NCI-H345 (cell line): ENCODE measurements around the gene F12.

ENCODE experiments used
- DNase-seq: peaks from one replicate; lab custom pipeline; 2025; lab: John Stamatoyannopoulos, UW

Gene F12

DNA sequence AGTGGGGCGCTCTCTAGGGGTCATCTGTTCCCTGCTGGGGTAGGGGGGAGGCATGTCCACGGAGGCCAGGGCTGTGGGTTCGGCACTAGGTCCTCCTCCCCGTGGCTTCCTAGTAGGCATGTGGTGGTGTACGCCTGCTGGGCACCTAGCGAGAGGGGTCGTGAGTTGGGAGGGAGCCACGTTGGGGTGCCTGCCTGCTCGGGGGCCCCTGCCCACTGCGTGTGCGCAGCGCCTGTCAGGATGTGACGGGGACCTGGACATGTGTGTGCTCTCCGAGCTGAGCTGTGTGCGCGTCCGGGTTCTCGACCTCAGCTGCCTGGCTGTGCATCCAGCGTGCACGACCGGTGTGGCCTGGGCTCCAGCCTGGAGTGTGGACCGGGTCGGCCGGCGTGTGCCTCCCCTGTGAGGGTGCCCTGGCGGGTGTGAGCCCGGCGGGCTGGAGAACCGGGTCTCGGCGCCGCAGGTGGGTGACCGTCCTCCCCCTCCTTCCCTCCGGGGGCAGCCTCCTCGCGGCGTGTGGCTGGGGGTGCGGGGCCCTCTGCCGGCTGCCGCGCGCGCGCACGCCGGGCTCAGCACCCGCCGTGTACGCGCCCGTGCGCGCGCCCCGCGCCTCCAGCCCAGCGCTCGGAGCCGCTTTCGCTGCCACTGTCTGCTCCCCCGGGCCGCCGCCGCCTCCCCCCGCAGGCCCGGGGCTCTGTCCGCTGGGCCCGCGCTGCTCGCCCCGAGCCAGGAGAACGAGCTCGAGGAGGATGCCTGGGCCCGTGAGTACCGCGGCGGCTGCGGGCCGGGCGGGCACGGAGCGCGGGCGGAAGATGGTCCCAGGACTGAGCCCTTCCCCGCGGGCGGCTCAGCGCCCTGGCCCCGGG lies 37.1 kb upstream of the F12 start, which contains the start of gene PRR7:
Gene PRR7 (plus strand): TSS at position 615 of the 866 bp plus-strand sequence. CDS start 8,254 bp downstream, outside the sequence.
- peak; percentile 81 for DNase-seq

DNA sequence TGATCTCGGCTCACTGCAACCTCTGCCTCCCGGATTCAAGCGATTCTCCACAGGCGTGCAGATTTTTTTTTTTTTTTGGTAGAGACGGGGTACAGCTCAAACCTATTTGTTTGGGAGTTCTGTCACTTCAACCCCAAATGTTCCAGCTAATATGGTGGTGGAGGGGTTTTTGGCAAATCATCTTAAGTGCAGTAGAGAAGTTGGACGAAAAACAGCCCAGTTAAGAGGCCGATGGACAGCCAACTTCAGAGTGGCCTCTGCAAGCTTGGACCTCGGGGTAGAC lies 36.5 kb upstream of the F12 start:
- DNase-seq: no peak

DNA sequence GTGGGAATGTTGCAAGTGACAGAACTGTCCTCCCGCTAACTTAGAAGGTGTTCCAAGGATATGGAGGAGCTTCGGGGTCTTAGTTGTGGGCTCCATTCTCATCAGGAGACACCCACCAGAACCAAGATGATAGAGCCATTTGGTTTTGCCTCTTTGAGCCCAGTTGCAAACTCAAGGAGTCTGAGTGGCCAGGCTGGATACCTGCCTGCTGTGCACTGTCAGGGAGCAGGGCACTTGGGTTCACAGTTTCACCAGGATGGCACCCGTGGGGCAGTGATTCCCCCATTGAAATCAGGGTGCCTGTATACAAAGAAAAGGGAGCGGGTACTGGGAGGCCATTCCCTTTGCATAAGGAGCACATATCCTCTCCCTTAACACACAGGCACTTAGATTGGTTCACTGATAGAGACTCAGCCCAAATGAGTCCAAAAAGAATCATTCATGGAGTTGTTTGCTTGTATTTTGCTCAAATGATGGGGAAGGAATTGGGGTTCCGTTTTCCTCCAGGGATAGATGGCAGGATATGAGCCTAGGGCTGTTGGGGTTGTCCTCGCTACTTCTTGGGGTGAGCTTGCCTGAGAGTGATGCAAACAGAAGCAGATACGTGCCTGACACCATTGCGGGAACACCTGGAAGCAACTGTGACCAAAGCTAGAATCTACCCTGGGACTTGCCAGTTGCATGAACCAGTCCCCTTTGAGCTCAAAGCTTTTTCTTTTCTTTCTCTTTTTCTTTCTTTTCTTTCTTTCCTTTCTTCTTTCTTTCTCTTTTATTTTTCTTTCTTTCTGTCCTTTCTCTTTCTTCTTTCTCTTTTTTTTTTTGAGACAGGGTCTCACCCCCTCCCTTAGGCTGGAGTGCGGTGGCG lies 35.9 kb upstream of the F12 start:
- DNase-seq: no peak

DNA sequence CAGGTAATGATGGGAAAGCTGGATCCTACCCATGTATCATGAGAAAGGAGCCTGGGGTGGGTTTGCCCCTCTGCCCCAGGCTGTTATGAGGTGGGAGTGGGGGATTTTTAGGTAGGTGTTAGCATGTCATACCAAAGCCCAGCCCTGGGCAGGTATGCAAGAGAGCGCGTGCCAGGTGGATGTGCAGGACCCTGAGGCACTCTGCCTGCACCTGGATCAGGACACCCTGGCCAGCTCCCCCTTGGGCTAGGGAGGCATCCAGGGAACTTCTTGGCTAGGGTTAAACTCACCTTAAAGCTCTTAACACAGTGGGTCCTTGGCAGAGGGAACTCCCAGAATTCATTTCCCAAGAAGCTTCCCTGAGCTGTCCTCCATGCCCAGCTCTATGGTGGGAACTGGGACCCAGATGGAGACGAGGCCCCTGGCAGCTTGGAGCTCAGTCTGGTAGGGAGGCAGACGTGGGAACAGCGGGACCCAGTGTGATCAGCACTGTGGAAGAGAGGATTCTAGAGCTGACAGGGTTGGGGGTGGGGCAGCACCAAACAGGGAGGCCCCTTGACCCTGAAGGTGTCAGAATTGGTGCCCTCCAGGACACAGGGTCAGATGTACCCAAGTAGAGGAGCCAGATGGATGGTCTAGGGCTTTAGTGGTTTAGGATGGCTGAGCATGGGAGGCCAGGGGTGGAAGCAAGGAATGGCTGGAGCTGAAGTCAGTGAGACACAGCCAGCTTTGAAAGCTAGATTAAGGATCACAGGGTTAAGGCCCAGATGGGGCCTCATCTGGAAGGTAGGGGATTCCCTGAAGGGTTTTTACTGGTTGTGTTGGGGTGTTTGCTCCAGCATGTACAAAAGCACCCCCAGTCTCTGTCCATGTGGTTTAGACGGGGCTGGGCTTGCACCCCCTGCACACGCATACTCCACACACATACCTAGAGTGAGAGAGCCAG lies 35.0 kb upstream of the F12 start:
- no peak for DNase-seq

DNA sequence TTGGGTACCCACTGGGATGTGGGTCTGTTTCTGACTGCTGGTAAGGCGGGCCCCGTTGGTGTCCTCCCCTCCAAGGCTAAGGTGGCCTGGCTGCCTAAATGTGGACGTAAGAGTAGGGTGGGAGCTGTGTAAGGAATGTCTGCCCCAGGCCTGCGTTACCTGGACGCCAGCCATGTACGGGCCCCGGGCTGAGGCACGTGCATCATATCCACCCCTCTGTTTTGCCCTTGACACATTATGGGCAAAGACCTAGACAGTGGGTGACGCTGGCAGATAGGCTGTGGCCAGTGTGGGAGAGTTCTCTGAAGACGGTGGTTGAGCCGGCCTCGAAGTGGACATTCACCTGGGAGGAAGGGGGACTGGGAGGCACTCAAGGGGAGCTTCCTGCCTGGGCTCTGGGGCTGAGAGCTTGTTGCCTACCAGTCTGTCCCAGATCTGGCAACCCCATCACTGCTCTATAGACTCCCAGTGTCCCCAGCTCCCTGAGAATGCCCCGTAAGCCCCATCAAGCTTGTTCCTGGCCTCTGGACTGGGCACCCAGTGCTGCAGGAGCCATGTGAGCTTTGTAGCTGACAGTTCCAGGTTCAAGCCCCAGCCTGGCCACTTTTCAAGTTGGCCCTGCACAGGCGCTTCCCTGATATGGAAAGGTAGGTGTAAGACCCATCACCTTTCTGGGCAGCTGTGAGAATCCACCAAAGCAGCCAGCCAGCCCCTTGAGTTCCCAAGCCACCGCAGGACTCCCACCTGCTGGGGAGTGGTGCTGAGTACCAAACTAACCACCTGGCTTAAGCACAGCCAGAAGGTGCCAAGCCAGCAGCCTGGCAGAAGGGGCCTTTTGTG lies 34.0 kb upstream of the F12 start:
- no peak for DNase-seq

DNA sequence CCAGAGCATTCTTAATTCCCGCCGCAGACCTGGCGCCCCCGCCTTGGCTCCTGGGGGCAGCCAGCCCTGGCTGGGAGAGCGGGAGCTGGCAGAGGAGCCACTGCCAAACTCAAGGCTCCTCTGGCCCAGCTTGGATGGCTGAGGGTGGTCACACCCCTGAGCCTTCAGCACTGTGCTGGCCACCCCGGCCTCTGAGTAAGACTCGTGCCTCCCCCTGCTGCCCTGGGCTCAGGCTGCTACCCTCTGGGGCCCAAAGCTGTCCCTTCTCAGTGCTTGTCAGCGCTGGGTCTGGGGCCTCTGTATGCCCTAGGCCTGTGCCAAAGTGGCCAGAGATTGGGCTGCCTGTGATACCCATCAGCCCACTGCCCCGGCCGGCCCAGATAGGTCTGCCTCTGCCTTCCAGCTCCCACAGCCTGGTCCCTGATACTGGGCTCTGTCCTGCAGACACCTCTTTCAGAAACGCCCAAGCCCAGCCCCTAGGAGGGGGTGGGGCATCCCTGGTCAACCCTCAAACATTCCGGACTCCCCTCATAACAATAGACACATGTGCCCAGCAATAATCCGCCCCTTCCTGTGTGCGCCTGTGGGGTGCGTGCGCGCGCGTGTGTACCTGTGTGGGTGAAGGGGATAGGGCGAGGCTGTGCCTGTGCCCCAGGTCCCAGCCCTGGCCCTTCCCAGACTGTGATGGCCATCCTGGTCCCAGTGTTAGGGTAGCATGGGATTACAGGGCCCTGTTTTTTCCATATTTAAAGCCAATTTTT lies 32.9 kb upstream of the F12 start:
- DNase-seq: no peak

DNA sequence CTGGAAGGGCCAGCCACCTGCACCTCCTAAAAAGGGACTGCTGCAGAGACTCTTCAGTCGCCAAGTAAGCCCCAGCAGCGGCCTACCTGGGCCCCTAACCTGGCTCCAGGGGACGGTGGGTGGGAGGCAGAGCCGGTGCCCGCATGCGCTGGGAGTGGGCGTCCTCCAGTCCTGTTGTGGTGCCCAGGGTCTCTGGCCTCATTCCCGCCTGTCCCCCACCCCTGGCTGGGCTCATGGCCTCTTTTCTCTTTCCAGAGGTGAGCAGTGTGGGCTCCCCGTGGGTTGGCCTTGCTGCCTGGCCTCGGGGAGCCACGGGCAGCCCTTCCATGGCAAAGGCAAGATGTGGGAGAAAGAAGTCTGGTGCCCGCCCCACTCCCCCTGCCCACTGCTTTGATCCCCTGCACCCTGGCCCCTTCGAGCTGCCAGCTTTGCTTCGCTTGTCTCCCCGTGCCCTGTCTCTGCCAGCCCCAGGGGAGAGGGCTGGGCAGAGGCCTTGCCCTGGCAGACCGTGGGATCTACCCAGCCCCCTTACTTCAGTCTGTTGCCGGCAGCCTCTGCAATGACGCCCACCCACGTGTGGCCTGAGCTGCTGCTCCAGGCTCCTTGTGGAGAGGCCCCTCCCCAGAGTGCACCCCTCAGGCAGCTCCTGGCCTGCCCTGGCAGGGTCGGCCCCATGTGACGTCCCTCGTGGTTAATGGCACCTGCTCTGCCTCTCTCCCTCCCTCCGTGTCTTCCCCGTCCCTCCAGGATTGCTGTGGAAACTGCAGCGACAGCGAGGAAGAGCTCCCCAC lies 31.8 kb upstream of the F12 start:
- no peak for DNase-seq

DNA sequence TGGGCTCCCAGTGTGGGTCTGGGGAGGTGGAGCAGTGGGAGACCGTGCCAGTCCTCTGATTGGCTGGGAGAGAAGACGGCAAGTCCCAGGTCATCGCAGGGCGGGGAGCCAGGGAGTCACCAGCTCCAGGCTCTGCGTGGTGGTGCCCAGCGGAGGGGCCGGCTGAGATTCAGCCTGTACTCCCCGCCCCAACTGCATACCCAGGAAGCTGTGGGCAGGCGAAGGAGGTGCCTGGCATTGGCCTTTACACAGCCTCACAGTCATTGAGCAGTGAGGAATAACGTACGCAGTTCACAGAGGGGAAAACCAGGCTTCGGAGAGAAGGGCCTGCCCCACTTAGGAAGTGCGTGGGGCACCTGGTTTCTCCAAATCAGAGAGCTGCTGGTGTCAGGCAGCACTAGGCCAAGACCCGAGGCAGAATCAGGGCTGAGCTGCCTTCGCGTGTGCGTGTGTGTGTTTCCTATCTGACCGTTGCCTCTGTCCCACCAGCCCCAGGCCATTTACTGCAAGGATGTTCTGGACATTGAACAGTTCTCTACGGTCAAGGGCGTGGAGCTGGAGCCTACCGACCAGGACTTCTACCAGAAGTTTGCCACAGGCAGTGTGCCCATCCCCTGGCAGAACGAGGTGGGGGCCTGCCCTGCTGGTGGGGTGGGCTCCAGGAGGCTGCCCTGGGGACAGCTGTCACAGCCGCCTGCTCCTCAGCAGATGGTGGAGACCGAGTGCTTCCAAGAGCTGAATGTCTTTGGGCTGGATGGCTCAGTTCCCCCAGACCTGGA lies 31.0 kb upstream of the F12 start:
- no peak for DNase-seq

DNA sequence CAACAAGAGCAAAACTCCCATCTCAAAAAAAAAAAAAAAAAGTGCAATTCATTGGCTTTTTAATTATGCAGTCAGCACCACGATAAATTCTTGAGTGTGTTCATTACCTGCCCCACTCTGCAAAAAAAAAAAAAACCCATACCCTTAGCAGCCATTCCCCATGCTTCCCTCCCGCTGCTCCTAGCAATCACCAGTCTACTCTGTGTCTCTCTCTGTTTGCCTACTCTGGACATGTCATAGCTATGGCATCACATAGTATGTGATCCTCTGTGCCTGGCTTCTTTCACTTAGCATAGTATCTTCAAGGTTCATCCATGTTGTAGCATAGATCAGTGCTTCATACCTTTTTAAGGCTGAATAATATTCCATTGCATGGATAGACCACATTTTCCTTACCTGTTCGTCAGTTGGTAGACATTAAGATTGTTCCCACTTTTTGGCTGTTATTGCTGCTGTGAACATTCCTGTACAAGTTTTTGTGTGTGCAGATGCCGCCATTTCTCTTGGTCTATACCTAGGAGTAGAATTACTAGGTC lies 30.2 kb upstream of the F12 start:
- DNase-seq: no peak

DNA sequence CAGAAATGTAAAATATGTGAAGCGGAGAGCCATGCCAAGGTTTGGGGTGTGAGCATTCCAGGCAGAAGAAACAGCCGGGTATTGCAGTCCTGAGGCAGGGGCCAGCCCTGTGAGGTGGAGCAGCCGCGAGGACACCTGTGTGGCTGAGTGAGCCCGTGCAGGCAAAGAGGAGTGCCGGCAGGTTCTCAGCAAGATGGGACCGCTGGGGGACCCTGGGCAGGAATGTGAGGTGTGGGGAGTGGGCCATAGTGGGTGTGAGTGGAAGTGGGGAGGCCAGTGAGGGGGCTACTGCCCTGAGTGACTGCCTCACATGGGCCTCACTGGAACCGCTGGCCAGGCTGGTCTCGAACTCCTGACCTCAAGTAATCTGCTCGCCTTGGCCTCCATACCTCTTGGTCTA lies 29.1 kb upstream of the F12 start:
- DNase-seq: no peak

DNA sequence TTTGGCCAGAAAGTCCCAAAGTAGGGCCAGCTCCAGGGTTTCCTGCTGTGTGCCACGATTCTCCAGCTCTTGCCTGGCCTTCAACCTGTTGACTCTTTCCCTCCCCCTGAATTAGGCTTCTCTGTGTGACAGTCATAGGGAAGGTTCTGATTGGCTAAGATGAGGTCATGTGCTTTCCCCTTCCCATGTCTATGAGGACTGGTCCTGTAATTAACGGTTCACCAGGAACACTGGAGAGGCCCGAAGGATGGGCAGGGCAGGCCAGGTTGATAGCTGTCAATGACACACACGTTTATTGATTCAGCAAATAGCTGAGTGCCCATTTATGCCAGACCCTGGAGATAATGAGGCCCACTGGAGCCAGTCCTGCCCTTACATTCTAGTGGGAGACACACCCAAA lies 28.3 kb upstream of the F12 start:
- DNase-seq: no peak

DNA sequence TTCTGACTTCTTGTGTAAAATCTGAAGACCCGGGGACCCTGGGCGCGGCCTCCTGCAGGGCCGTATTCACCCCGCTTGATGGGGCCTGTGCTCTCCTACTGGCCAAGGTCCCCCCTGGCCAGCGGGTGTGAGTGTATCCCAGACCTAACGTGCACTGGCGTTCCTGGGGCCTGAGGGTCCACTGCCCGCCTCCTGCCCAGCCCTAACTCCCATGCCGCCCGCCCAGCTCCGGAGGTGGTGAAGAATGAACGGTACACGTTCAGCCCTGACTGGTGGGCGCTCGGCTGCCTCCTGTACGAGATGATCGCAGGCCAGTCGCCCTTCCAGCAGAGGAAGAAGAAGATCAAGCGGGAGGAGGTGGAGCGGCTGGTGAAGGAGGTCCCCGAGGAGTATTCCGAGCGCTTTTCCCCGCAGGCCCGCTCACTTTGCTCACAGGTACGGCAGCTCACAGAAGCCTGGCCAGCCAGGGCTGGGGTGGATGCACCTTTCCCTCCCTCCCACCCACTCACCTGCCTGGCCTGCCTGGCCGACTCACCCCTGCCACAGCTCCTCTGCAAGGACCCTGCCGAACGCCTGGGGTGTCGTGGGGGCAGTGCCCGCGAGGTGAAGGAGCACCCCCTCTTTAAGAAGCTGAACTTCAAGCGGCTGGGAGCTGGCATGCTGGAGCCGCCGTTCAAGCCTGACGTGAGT lies 26.6 kb upstream of the F12 start:
- no peak for DNase-seq

DNA sequence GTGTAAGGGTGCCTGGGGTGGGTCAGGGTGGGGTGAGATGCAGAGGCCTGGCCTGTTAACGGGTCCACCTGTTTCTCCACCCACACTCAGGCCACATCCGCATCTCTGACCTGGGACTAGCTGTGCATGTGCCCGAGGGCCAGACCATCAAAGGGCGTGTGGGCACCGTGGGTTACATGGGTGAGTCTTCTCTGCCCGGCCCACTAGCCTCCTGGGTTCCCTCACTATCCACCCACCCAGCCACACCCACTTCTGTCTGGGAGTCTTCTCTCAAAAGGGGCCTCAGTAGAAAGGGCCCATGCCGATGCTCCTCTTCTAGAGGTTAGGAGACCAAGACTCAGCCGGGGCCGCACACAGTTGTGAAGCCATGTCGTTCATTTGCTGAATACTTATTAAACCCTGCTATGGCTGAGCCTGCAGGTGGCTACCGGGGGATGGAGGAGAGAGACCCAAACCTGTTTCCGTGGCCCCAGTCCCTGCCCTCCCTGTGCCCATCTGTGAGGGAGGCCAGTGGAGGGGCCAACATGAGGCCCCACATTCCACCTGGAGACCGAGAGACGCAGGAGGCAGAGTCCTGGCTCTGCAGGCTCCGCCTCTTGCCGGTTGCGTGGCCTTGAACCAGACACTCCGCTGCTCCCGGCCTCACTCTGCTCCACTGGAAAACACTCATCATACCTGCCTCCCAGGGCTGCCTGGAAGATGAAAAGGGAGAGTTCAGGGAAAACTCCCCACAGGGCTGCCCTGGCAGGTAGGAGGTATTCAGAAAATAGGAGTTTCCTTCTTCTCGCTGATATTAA lies 25.8 kb upstream of the F12 start:
- DNase-seq: no peak

DNA sequence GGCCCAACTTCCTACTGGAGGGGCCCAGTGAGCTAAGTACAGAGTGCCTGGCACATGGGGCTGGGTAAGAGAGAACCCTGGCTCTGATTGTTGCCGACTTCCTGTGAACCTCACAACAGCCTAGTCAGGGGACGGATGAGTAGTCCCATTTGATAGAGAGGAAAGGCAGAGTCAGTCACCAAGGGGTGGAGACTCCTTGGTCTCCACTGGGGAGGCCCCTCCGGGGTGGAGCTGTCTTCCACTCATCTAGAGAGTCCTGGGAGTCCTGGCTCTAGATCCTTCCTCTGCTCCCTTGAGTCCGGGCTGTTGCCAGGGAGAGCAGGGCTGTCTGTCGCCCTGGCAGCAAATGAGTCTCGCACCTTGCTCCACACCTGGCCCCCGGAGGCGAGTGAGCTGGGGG lies 25.1 kb upstream of the F12 start:
- DNase-seq: no peak

DNA sequence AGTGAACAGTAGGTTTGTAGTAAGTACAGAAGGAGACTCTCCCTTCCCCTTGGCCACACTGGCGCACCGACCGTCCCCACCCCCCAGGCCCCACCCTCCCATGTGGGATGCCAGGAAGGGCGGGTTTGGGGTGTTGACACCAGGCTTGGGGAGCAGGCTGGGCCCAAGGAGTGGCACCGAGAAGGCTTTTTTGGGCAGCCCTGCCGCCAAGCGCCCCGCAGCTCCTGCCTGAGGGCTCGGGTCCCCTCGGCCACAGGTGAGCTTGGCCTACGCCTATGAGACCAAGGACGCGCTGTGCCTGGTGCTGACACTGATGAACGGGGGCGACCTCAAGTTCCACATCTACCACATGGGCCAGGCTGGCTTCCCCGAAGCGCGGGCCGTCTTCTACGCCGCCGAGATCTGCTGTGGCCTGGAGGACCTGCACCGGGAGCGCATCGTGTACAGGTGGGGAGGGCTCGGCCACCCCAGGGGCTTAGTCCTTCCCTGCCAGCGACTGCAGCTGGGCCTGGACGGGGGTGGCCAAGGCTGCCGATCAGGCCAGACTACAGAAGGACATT lies 24.4 kb upstream of the F12 start:
- no peak for DNase-seq

DNA sequence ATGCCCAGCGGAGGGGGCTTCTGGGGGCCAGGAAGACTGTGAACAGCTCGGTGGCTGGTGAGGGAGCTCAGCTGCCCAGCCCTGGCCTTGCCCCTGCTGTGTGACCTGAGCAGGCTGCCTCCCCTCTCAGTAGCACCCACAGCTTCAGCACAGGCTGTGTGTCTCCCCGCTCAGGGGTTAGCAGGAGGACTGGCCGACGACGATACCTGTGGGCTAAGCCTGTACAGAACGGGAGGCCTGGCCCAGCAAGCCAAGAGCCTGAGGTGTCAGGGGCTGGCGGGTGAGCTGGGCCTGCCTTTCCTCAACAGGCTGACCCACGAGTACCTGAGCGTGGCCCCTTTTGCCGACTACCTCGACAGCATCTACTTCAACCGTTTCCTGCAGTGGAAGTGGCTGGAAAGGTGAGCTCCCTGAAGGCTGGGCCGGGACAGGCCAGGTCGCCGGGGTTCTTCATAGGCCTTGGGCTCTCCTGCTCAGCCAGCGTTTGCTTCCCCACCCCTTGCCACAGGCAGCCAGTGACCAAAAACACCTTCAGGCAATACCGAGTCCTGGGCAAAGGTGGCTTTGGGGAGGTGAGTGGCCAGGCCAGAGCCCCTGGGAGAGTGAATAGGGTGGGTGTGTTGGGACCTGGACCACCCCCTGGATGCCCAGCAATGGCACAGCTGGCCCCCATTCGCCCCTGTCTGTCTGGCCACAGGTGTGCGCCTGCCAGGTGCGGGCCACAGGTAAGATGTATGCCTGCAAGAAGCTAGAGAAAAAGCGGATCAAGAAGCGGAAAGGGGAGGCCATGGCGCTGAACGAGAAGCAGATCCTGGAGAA lies 23.7 kb upstream of the F12 start:
- DNase-seq: no peak
